GM21723 (cell line): ENCODE results near the gene RFTN2.
A peak's percentile ranks its signal among the peaks of the same experiment; 100 is the strongest.
"Not testable (repeated sequence)": the region's sequence is repeated elsewhere in the genome, so short reads cannot be mapped to it uniquely, and the experiment has no call there.

Source experiments
- ATAC-seq: cut with Tn5 transposase; IDR thresholded peaks from one replicate; pipeline ENCODE4 v1.9.1; 2021; ENCODE audit warnings: mild to moderate bottlenecking, moderate library complexity; ENCODE audit not compliant: unreplicated experiment

RFTN2 gene, protein sequence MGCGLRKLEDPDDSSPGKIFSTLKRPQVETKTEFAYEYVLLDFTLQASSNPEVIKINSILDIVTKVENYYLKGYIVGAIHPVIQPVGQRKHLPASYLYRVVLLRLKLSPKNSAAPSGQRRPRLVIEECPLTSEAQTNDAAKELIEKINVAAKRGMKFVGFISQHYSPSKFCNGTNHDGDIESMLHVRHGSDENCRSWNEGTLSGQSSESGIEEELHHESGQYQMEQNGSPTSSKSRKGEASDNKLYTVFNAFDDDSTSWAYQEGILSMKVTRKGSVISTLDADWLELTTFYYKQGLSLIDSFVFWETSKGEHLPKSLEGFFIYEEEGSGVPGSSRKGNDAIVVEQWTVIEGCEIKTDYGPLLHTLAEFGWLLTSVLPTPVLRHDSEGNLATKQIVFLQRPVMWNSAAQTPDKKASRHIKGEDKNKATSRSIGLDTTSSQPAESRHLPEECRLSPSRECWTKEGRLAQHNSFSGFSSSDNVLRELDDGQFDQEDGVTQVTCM

DNA sequence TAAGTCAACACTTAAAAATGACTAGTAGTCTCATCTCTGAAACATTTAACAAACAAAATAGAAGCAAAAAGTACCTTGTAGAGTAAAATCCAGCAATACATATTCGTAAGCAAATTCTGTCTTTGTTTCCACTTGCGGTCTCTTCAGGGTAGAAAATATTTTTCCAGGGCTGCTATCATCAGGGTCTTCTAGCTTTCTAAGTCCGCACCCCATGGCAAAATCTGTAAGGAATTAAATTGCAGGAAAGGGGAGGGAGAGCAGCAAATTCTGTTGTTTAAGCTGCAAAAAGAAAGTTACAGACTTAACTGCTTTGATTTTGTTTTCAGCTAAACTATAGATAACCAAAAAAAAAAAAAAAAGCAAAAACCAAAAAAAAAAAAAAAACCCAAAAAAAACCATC, at the start of gene RFTN2:
Gene RFTN2, minus strand, starts transcription at position 342 of the 400 bp plus-strand sequence. Its CDS starts 129 bp downstream, at position 213.
- no peak for ATAC-seq

DNA sequence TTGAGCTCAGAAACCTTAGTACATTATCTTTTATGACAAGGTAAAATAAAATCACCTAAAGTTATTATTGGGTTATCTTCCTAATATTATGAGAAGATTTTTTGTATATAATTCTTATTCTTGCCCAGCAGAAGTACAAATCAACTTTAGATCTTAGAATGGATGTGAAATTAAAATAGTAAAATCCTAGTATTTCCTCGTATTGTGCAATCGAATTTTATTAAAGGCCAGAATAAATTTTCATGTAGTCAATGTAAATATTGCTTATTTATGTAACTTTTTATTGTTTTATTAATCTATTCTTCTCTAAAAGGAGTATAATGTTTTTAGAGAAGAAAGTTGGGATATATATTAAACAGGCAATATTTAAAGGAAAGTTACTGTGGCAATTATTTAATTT, 42.5 kb upstream of the RFTN2 start:
- no peak for ATAC-seq

DNA sequence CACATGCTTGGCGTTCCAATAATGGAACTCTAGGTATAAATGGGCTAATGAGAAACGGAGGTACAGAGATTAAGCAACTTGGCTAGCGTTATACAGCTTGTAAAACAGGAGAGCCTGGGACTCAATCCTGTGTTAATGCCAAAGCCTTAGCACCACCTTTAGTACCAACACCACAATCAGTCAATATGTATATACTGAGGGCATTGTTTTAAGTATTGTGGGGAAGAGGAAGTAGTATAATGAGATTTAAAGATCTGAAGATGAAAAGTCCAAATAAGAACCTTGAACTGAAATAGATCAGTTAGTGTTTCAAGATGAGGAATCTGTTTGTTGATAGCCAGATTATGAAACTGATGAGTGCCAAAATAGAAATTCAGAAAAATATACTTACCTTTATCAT, 37.9 kb upstream of the RFTN2 start:
- ATAC-seq: no peak

DNA sequence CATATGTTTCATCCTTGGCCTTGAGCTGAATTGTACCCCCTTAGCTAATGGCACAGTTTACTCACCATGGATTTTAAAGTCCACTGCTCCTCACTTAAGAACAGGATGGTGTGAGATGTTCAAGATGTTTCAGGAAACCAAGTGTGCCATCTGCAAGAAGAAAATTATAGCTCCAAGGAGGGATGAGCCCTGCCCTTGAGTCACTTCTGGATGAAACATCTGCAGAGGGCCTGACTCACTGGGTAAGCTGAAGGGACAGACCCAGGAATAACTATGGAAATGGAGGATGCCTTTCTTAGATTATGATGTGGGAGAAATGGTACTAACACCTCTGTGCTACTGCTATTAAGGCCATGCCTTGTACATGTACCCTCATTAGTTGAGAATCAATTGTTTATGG, 36.2 kb upstream of the RFTN2 start:
- no peak for ATAC-seq

DNA sequence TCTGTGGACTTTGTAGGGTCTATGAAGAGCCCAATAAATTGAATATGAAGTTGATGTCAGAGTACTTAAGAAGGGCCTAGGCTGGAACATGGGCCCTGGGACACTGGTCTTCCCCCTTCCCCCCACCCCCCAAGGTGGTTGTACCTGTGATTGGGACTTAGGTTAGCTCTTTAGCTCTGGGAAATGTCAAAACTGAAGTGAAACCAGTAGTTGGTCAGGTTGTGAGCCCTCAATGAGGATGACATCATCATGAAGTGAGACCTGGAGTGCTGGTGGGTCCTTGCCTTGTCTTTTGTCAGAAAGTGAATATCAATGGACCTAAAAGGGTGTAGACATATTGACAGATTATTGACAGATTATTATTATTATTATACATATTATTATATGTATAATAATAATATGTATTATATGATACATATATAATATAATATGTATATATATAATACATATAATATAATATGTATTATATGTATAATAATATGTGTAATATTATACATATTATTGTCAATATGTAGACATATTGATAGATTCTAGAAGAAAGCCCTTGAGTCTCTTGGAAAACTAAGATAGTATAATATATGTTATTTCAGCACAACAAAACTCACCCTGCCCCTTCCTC, 35.1 kb upstream of the RFTN2 start:
- peak; percentile 71 for ATAC-seq

DNA sequence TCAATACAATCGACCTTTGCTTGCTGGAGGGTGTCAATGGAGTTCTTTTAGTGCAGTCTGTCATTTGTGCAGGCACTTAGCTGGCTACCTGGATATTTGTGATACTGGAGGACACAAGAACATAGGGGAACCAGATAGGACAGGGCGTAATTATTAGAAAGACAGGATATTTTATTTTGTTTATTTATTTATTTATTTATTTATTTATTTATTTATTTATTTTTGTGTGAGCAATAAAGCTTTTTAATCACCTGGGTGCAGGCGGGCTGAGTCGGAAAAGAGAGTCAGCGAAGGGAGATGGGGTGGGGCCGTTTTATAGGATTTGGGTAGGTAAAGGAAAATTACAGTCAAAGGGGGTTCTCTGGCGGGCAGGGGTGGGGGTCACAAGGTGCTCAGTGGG, 33.8 kb upstream of the RFTN2 start:
- not testable (repeated sequence) for ATAC-seq

DNA sequence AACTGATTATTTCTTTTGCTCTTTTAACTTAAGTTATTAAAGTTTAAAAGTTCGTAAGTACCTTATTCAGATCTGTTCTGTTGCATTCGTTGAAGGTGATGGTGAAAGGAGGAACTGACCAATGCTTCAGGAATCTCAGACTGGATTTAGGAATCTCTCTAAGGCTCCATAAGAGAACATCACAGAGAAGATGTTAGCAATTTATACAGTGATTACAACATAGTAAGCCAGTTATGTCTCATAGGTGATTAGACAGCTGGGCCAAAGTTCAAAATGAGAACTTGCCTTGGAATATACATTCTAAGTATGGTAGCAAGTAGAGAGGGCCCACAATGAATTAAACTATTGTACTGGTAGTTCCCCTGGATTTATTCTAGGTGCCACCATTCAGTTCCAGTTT, 32.9 kb upstream of the RFTN2 start:
- ATAC-seq: no peak

DNA sequence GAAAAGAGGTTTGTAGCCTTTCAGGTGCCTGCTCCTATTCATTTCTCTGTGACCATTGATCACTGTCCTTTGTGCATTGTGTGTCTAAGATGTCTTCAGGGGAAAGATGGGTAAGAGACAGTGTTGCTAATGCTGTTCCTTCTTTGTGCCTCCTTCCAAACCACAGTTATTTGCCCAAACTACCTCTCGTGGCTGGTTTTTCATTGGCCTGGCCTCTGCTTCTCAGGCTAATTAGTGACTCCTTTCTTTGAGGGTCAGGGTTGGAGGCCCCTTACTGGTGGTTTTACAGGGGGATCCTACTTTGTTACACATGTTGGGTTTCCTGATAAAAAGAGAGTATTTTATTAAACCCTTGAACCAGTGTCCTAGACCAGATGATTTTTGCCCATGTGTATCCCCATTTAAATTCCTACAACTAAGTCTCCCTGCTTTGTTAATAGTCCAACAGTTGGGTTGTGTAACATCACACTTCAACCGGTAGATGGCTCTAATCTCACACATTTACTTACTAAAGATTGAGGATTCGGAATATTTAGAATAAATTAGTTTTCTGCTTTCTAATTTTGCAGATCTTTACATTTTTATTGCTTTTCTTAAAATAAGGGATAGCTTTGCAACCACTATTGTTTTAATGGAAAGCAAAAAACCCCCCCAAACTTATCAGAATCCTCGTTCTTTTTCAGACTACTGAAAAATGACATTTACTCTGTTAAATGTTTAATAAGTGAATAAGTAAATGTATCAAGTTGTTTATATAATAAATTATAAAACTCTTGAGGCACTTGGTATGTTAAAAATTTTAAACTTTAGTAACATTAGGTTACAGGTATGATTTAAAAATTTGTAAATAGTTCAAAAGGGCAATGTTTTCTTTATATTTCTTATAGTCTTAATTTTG, 32.2 kb upstream of the RFTN2 start:
- no peak for ATAC-seq

DNA sequence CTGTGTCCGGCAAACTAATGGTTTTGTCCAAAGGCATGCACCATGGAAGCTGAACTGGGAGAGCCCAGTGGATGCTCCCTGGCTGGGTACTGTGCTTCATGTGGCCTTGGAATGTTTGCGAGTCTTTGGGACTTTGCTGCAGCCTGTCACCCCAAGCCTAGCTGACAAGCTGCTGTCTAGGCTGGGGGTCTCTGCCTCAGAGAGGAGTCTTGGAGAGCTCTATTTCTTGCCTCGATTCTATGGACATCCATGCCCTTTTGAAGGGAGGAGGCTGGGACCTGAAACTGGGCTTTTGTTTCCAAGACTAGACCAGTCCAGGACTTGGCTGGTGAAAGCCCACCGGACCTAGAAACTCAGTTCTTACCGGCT, 31.4 kb upstream of the RFTN2 start:
- no peak for ATAC-seq

DNA sequence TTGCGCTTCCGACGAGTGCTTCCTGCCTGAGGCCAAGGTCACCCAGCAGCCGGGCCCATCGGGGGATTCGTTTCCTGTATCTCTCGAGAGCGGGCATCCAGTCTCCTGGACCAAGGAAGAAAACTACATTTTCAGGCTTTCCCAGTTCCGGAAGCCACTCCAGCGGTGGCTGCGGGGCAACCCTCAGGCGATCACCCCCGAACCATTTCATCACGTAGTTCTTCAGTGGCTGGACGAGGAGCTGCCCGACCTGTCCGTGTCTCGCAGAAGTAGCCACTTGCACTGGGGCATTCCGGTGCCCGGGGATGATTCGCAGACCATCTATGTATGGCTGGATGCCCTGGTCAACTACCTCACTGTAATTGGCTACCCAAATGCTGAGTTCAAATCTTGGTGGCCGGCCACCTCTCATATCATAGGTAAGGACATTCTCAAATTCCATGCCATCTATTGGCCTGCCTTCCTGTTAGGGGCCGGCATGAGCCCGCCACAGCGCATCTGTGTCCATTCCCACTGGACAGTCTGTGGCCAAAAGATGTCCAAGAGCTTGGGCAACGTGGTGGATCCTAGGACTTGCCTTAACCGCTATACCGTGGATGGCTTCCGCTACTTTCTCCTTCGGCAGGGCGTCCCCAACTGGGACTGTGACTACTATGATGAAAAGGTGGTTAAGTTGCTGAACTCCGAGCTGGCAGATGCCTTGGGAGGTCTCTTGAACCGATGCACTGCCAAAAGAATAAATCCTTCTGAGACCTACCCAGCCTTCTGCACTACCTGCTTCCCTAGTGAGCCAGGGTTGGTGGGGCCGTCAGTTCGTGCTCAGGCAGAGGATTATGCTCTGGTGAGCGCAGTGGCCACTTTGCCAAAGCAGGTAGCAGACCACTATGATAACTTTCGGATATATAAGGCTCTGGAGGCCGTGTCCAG, 30.8 kb upstream of the RFTN2 start:
- ATAC-seq: no peak

DNA sequence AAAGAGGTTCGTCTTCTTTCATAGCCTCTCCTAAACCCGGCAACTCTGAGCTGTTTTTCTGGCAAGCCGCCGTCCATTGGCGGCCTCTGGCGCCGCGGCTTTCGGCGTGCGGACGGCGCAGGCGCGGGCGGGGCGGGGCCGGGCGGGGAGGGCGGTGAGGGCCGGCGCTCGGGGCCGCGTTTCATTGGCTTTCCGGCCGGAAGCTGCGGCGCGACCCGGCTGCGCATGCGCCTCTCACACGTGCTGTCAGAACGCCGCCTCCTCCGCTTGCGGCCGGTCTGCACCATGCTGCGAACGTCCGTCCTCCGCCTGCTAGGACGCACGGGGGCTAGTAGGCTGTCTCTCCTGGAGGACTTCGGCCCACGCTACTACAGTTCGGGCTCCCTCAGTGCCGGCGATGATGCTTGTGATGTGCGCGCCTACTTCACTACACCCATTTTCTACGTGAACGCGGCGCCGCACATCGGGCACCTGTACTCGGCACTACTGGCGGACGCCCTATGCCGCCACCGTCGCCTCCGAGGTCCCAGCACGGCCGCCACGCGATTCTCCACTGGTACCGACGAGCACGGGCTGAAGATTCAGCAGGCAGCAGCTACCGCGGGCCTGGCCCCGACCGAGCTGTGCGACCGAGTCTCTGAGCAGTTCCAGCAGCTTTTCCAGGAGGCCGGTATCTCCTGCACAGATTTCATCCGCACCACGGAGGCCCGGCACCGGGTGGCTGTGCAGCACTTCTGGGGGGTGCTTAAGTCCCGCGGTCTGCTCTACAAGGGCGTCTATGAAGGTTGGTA, 29.9 kb upstream of the RFTN2 start, which contains the start of gene MARS2:
Gene MARS2, plus strand, starts transcription at position 249 of the 791 bp plus-strand sequence. Its CDS starts 37 bp downstream, at position 286.
- peak; percentile 83 for ATAC-seq

DNA sequence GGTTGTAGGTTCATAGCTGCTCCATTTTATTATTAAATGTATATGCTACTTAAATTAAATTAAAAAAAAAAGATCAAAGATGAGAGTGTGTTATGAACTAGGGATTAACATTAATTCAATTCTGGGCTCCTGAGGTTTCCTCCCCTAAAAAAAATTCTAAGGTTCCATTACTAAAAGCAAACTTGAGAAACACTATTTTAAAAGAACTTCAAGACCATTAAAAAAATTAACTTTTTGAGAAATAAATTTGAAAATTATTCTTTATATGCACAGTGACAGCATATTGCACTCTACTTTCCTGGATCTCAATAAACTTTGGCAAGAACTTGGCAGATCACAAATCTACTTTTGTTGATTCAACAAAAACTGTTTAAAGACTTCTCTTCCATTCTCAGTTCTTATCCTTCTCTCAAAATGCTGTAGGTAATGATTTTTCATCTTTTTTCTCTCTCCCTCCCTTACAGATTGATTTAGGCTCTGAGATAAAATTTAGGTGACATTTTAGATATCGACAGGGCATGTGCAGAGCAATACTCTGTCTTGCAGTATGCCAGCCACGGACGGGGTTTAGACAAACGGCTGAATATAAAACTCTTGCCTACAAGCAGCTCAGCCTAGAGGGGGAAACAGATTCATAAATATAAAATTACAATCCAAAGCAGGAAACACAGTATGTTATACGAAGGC, 29.2 kb upstream of the RFTN2 start:
- peak; percentile 43 for ATAC-seq

DNA sequence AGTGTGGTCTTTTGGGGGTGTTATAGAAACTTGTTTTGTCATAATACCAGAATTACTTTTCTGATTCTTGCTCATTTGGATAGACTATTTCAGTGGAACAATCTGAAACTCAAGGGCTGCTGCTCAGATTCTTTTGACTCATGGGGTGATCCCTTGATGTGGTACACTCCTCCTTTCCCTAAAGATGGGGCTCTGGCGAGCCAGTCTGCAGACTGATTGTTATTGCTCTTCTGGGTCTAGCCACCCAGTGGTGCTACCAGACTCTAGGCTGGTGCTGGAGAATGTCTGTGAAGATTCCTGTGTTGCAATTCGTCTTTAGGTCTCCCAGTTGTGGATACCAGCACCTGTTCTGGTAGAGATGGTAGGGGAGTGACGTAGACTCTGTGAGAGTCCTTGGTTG, 25.6 kb upstream of the RFTN2 start:
- no peak for ATAC-seq

DNA sequence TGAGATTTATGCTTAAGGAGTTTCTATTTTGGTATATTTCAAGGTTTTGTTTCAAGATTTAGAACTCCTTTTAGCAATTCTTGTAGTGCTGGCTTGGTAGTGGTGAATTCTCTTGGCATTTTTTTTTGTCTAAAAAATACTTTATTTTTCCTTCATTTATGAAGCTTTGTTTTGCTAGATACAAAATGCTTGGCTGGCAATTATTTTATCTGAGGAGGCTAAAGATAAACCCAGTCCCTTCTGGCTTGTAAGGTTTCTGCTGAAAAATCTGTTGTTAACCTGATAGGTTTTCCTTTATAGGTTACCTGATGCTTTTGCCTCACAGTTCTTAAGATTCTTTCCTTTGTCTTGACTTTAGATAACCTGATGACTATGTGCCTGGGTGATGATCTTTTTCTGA, 24.3 kb upstream of the RFTN2 start:
- not testable (repeated sequence) for ATAC-seq

DNA sequence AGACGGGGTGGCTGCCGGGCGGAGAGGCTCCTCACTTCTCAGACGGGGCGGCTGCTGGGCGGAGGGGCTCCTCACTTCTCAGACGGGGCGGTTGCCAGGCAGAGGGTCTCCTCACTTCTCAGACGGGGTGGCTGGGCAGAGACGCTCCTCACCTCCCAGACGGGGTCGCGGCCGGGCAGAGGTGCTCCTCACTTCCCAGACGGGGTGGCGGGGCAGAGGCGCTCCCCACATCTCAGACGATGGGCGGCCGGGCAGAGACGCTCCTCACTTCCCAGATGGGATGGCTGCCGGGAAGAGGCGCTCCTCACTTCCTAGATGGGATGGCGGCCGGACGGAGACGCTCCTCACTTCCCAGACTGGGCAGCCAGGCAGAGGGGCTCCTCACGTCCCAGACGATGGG, 21.2 kb upstream of the RFTN2 start:
- ATAC-seq: not testable (repeated sequence)

DNA sequence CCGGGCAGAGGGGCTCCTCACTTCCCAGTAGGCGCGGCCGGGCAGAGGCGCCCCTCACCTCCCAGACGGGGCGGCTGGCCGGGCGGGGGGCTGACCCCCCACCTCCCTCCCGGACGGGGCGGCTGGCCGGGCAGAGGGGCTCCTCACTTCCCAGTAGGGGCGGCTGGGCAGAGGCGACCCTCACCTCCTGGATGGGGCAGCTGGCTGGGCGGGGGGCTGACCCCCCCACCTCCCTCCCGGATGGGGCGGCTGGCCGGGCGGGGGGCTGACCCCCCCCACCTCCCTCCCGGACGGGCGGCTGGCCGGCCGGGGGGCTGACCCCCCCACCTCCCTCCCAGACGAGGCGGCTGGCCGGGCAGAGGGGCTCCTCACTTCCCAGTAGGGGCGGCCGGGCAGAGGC, 20.6 kb upstream of the RFTN2 start:
- ATAC-seq: not testable (repeated sequence)

DNA sequence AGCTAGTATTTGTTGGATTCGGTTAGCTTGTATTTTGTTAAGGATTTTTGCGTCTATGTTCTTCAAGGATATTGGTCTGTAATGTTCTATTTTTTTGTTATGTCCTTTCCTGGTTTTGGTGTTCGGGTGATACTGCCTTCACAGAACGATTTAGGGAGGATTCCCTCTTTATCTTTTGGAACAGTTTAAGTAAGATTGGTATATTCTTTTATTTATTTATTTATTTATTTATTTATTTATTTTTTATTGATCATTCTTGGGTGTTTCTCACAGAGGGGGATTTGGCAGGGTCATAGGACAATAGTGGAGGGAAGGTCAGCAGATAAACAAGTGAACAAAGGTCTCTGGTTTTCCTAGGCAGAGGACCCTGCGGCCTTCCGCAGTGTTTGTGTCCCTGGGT, 19.8 kb upstream of the RFTN2 start:
- ATAC-seq: not testable (repeated sequence)

DNA sequence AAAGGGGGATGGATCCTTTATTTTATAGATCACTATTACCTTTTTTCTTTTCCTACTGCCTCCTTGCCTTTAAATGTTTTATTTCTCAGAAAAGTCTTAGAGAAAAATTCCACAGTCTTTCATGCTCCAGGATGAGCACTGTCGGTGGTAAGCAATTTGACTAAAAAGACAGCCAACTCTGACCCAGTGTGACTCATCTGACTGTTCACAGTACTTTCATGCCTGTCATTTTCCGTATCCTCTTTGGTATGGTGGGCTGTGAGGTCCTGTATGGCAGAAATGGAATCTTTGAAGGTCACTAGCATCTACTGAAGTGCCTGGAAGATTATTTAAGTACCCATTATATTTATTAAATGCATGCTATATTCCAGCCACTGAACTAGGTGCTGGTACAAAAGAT, 2.1 kb upstream of the RFTN2 start:
- ATAC-seq: no peak

DNA sequence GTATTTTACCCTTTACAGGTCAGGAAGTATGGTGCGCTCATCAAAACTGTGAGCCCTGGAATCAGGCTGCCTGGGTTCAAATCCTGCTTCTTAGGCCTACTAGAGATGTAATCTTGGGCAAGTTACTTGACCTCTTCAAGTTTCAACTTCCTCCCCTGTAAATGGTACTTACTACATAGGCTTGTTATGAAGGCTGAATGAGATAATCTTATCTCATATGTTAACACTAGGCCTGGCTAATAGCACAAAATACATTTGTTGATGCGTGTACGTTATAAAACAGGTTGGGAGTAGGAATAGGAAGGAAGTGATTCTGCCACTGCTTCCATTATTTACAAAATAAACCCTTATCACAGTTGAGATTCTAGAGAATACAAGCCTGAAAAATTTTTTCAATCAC, 1.7 kb upstream of the RFTN2 start:
- no peak for ATAC-seq
